H1 (cell line): Measurements from ENCODE around the gene CACNG8. TPM values are rescaled to one million over a fixed set of nuclear protein-coding genes. Genes with fewer than 3 reads are reported as not detected.

ENCODE experiments used
- BACH1 ChIP-seq: IDR thresholded peaks from 2 replicates; pipeline ENCODE4 v1.6.1; 2012; ENCODE audit warnings: low read length, improper control_type of control experiment
- GABPA ChIP-seq: IDR thresholded peaks from 2 replicates; pipeline ENCODE4 v1.6.1; 2011; ENCODE audit warnings: mild to moderate bottlenecking, low read length, moderate library complexity, borderline replicate concordance; ENCODE audit not compliant: insufficient read depth
- HDAC2 ChIP-seq, 2 experiments: fragments of 300-600 bp in 1 of 2; sonication (generic) in 1 of 2; IDR thresholded peaks; 2 replicates each; pipeline ENCODE4 v1.6.1; 2011 to 2012; ENCODE audit warnings: low read depth in 2 of 2, low read length in 2 of 2, mild to moderate bottlenecking in 2 of 2, moderate library complexity in 2 of 2, borderline replicate concordance in 1 of 2, inconsistent platforms in 1 of 2
- KDM4A ChIP-seq: IDR thresholded peaks from one replicate; pipeline ENCODE4 v1.7.1; 2012; ENCODE audit warnings: low read depth, mild to moderate bottlenecking, moderate library complexity, low read length, inconsistent platforms; ENCODE audit not compliant: severe bottlenecking
- NANOG ChIP-seq: IDR thresholded peaks from 2 replicates; pipeline ENCODE4 v1.6.1; 2011; ENCODE audit warnings: low read length, low read depth, mild to moderate bottlenecking, inconsistent platforms; ENCODE audit not compliant: insufficient read depth, poor library complexity, severe bottlenecking
- PHF8 ChIP-seq: fragments of 200-600 bp; sonication (generic); conservative IDR thresholded peaks from 2 replicates; pipeline ENCODE4 v1.7.1; 2012; ENCODE audit warnings: low read depth, mild to moderate bottlenecking, inconsistent platforms, low read length, moderate library complexity
- polyA plus RNA-seq, 7 experiments: library from polyadenylated mRNA; depleted of rRNA in 3 of 7; stranded (reverse) in 5 of 7; unstranded in 2 of 7; fragments of >200 nt in 5 of 7; fragments of 200-250 nt in 2 of 7; gene quantifications; 1 replicate in 5 of 7; 2 replicates in 1 of 7; 4 replicates in 1 of 7; pipeline versions ENCODE4 v1.2.1 to v1.2.3, GENCODE V29; 2011 to 2013; ENCODE audit warnings: missing spikeins in 2 of 7, mixed read lengths in 2 of 7
- total RNA-seq: library from RNA; stranded (reverse); fragmentation: NEBNext Ultra II Directional; extraction: Animal tissue kit (Norgen Biotek cat#: 25700); gene quantifications from 2 replicates; pipeline ENCODE4 v1.2.1, GENCODE V29; 2021

Gene CACNG8
- total and polyA plus RNA-seq, 2 of the 8 experiments (the other 6 are each of a cell fraction or from before 2014, with no cell fraction given): 0.41 to 4.5 TPM

GRCh38 chr19:53980539-53981375 is 18.0 kb downstream of the CACNG8 start (continued):
- TF ChIP-seq KDM4A (peak; percentile 10), BACH1 (no peak), HDAC2 (IDR thresholded peaks at IDR 0.05; ENCODE audit: borderline replicate concordance in 1 of 2, low read depth in 2 of 2, low read length in 2 of 2) (no peak), GABPA (no peak), PHF8 (0 out of 2 replicates have a peak, but pooled peaks have one; percentile 19), NANOG (no peak)
